Stimulated activated CD4-positive, alpha-beta T cell treated with anti-CD3 and anti-CD28 coated beads, TNF-alpha, amount 100 ng/mL, for 4 hours (primary cell): ENCODE measurements around the gene CAPN13.

Experiments
- DNase-seq, 3 experiments: peaks; one replicate each; pipeline ENCODE4 v3.0.0-alpha.2; 2020; ENCODE audit warnings: low read depth in 3 of 3

Gene CAPN13

GRCh38 chr2:30764021-30764800, 43.0 kb downstream of the CAPN13 start:
- DNase-seq, result no peak

- DNase-seq, result no peak
Observed at GRCh38 chr2:30763151-30763660, 44.0 kb downstream of the CAPN13 start.

- no peak for DNase-seq
Observed at GRCh38 chr2:30761226-30761625, 46.0 kb downstream of the CAPN13 start.

- DNase-seq, result no peak
Observed at GRCh38 chr2:30759481-30759880, 47.8 kb downstream of the CAPN13 start.

GRCh38 chr2:30758191-30758651, 49.0 kb downstream of the CAPN13 start:
- DNase-seq, result no peak

- no peak for DNase-seq
Observed at GRCh38 chr2:30757749-30758148, 49.5 kb downstream of the CAPN13 start.

- no peak for DNase-seq
Observed at GRCh38 chr2:30756971-30757370, 50.3 kb downstream of the CAPN13 start.

GRCh38 chr2:30756051-30756719, 51.1 kb downstream of the CAPN13 start:
- no peak for DNase-seq

- no peak for DNase-seq
Observed at GRCh38 chr2:30753630-30754029, 53.6 kb downstream of the CAPN13 start.

GRCh38 chr2:30752811-30753210, 54.4 kb downstream of the CAPN13 start:
- DNase-seq, result no peak

- no peak for DNase-seq
Observed at GRCh38 chr2:30747206-30747605, 60.0 kb downstream of the CAPN13 start.

- DNase-seq, result no peak
Observed at GRCh38 chr2:30744823-30745222, 62.4 kb downstream of the CAPN13 start.

GRCh38 chr2:30741576-30741975, 65.7 kb downstream of the CAPN13 start:
- DNase-seq, result no peak

GRCh38 chr2:30738141-30738911, 68.9 kb downstream of the CAPN13 start:
- no peak for DNase-seq

GRCh38 chr2:30737326-30737610, 70.0 kb downstream of the CAPN13 start:
- no peak for DNase-seq

- no peak for DNase-seq
Observed at GRCh38 chr2:30736461-30737325, 70.6 kb downstream of the CAPN13 start.

GRCh38 chr2:30733876-30734520, 73.2 kb downstream of the CAPN13 start:
- DNase-seq, result no peak

GRCh38 chr2:30732876-30733275, 74.4 kb downstream of the CAPN13 start:
- DNase-seq, result no peak

- DNase-seq, result no peak
Observed at GRCh38 chr2:30732376-30732775, 74.9 kb downstream of the CAPN13 start.

- DNase-seq, result no peak
Observed at GRCh38 chr2:30731706-30732105, 75.5 kb downstream of the CAPN13 start.
